Measurements from ENCODE around the gene TRPV5. TPM values are rescaled to one million over a fixed set of nuclear protein-coding genes. Genes with fewer than 3 reads are reported as not detected.

Gene TRPV5
- polyA plus RNA-seq, 10 donors, result 0.05 to 0.14 (median 0.10) TPM; not detected in 6

DNA sequence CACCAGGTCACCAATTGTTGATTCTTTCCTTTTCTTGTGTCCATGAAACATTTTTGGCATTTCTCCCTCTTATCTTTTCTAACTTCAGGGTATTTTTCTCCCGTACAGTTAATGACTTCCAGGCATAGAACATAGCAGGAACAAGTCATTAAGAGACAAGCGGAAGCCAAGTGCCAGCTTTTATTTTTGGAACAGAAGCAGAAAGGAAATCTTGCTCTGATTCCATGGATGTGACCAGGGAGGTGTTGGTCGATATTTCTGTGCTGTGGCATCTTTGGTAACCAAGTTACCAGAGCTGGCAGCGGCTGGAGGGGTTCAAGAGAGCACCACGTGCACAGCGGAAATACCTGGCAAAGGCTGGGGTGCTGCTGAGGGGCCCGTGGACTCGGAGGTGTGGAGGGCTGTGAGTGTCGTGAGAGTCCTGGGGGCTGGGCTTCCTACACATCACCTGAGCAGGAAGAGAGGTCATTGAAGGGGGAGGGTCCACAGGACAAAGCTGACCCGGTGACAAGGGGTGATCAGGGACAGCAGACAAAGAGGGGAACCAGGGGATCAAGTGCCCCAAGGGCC, 7.5 kb upstream of the TRPV5 start:
- no peak for DNase-seq

DNA sequence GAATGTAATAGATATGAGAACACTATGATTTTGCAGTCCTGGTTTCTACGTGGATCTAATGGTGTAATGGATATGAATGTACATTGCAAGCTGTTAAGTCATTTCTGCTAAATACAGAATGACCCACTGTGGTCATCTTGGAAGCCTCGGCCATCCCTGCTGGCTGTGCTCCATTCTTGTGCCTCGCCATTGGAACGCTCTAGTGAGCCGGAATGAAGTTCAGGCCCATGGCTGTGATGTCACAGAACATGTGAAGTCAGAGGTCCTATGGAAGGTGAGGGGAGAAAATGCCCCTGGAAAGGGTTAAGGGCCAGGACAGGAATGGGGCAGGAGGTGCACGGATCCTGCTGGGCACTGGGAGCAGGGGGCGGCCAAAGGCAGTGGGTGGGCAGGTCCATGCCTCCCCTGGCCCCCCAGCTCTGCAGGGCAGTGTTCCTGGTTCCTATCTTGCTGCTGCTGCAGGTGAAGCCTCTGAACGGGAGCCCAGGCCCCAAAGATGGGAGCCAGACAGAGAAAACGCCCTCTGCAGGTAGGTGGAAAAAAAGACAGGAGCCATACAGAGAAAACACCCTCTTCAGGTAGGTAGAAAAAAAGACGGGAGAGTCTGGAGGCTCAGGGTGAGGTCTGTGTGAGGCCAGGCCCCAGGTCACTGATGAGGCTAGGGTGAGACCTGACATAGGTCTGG, 5.8 kb upstream of the TRPV5 start, which contains the start of gene LLCFC1:
Gene LLCFC1 (plus strand): TSS at position 259 of the 685 bp plus-strand sequence. CDS start 138 bp downstream, at position 397.
- DNase-seq, result no peak

DNA sequence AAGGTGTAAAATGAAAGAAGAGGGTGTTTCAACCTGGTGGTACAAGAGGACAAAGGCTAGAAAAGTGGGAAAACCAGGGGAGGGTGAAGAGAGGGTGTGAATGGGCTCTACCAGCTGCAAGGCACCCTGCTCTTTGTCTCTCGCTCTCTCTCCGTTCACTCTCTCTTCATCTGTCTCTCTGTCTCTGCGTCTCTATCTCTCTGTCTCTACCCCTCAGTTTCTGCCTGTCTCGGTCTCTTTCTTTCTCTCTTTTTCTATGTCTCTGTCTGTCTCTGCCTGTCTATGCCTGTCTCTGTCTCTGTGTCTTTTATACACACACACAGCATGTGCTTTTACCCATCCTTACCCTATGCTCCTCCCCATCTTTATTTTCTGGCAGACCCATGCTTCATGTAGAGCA, 5.1 kb upstream of the TRPV5 start:
- DNase-seq, result no peak

DNA sequence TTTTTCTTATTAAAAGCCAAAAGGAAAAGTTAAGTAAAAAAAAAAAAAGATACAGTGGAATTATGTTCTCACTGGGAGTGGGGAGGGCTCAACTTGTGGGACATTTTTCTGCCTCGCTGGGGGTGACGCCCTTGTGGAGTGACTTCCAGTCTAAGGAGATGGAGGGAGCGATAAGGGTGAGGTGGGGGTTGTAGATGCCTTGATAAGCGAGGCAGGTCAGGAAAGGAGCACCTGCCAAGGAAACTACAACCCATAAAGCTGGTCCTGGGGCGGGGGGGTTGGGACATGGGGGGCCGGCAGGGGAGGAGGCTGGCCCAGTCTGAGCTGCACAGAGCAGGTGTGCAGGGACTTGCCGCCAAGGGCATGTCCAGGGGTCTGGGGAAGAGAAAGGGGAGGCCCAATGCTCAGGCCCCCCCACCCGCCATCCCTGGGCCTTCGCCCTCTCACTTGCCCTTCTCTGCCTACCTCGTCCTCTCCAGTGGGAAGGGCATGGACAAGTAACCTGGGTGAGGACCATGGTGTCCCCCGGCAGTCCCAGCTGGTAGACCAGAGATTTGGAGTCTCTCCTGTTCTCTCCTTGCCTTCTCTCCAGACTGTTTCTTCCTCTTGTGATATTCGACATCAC, 2.5 kb upstream of the TRPV5 start:
- no peak for DNase-seq

DNA sequence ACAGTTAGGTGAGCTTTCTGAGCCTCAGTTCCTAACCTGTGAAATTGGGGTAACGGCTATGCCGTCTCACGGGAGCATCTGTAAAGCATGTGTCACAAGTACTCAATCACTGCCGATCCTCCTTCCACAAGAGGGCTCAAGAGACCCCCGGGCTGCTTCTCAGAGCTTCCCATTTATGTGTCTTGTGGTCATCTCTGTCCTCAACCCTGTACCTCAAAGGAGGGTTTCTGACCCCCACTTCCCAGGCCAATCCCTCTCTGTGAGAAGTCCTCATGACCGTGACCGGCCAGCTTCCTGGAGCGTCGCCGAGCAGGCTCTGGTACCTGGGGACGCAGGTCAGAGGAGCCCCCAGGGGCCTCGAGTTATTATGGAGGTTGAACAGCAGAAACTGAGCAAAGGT, 510 bp upstream of the TRPV5 start:
- DNase-seq, result no peak

DNA sequence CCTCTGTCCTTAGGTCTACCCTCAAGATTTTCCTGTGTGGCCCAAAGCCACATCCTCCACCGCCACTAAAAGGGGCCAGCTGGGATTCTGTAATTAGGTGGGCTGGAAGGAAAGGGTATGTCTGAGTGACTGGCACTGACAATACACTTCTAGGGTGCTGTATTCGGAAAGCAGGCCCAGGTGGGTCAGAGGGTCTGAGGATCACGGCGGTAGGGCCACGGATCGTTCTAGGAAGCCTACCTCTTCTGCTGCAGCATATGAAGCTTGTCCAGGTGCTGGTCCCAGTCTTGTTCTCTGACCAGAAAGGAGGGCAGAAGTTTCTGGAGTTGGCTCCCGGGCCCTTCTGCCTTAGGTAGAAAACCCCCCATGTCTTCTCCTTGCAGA, 462 bp downstream of the TRPV5 start:
- DNase-seq, result no peak

DNA sequence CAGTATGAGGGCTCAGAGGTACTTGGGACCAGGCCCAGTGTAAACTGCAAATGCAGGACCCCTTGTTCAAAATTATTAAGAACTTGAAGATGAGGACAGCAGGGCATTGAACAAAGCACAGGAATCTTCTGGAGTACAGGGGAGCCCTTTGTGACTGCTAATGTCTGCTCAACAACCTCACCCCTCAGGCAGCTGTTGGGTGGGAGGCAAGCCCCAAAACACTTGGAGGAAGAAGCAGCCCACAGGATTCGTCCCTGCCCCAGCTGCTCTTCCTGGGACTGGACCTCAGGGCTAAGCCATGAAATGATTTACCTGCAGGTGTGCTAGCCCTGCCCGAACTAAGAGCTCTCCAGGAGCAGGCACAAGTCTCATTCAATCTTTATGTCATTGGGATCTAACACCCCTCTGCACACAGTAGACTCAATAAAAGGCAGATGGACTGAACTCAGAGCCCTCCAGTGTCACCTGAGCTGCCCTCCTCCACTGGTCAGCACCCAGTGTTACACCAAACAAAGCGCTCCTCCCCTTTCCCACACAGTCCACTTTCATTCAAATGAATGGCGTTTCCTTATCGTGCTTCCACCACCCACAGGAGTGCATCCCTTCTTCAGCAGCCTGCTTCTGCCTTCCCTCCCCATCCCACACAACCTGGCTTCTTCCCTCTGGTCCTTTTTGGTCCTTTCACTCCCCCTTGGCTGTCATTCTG, 1.0 kb downstream of the TRPV5 start:
- DNase-seq, result no peak

DNA sequence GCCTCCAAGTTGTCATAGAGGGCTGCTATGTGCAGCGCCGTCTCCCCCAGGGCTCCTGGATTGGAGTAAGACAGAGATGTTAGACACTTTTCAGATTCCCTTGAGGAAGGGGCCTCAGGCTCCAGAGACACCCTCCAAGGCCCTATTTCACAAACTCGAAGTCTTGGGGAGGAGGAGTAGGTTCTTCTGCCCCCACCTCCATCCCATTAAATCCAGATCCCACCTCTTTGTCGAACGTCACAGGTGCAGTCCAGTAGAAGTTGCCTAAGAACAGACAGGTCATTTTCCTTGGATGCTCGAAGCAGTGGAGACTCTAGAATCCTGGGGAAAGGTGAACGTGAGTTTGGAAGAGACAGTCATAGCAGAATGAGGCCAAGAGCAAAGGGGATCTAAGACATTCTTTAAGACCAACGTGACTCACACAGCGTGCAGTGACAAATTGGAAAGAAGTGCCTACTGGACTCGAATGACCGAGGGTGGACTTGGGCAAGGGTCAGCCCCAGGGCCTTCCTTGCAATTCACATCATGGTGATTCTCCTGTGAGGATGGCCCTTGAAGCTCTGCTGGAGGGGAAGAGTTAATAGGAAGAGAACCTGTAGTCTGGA, 3.3 kb downstream of the TRPV5 start:
- no peak for DNase-seq

DNA sequence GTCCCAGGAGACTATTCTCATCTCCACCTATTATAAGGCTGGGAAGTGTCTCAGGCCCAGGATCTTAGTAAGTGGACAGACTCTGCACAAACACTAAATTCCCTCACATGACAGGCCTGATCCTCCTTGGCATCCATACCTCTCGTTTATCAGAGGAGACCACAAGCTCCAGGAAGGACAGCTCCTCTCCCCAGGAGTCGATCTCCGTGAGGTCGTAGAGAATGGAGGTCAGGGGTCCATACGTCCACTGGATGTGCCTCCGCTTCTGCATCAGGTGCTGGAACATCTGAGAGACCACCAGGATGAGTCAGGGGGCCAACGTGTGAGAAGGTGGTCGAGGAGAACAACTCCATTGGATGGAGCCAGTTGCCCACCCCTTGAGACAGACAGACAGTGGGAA, 5.6 kb downstream of the TRPV5 start:
- no peak for DNase-seq

DNA sequence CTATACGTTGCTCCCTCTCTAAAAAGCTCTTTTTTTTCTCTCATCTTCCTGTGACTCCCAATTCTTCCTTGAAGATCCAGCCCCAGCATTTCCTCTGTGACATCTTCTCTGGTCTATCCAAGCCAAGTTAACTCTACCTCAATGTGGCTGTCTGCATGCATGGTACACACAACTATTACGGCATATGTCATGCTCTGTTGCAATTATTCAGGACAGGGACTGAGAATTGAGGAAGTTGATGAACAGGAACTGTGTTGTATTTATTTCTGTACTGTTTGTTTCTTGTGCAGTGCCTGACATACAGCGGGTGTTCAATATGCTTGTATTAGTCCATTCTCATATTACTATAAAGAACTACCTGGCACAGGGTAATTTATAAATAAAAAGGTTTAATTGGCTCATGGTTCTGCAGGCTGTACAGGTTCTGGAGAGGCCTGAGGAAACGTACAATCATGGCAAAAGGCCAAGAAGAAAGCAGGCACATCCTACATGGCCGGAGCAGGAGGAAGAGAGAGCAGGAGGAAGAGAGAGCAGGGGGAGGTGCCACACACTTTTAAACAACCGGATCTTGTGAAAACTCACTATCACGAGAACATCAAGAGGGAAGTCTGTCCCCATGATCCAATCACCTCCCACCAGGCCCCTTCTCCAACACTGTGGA, 6.3 kb downstream of the TRPV5 start:
- peak in 1 of 3 donors; percentile 9 for DNase-seq

DNA sequence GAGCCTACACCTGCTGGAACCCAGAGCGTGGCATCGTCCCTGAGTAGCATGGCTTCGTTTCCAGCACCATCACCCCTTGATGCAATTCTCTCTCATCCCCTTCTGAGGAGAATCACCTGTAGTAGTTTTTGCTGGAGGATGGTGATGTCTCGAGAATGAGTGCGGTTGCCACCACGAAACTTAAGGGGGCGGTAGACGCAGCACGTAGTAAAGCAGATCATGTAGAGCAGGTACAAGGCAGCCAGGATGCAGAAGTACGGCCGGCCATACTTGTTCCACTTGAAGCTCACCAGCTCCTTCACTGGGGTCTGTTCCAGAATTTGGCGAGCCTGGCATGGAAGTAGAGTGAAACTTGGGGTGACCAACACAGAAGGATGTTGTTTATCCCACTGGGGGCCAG, 8.1 kb downstream of the TRPV5 start:
- DNase-seq, result no peak

DNA sequence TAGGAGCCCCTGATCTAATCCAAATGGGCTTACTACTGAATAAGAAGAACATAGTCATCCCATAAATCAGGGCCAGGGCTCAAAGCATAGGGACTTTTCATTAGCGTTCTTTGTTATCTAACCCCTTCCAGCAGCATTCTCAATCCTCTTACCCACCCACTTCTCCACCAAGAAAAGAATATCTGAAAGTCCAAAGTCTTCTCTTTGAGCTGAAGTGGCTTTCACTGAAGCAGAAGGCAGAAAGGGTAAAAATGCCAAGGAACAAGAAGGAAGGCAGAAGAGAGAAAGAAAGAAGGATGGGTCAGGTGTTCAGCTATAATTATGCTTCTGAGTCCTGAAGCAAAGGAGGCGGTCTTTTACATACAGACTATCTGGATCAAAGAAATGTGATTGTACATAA, 10.2 kb downstream of the TRPV5 start:
- DNase-seq, result no peak

DNA sequence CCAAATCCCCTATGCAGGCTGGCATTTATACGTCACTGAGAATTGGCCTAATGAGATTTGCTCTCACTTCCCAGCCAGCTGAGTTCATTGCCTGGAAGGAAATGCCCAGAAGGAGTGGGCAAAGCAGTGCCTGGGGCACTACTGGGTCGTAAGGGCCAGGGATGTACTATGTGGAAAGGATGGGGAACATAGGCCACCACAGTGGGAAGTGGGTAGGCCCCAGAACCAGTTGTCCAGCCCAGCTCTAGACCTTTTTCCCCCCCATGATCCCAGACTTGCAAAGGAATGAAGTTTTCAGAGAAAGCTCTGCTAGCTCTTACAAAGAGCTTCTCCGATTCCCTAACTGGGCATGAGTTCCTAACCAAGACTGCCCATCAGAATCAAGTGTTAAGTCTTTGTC, 13.9 kb downstream of the TRPV5 start:
- DNase-seq, result no peak

DNA sequence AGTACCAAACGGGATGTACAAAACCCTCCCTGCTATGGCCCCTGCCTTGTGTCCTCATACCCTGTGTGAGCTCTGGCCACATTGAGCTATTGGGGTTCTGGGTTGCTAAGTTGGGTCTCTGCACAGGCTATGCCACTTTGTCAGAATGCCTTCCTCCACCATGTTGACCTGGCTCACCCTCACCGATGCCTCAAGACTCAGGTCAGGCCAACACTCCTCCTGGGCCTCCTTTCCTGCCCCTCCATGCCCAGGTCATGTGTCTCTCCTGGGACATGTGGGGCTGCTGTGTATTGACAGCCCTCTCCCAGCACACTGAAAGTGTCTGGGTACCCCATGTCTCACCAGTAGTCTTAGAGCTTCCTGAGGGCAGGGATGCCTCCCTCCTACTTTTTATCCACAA, 14.6 kb downstream of the TRPV5 start:
- no peak for DNase-seq

DNA sequence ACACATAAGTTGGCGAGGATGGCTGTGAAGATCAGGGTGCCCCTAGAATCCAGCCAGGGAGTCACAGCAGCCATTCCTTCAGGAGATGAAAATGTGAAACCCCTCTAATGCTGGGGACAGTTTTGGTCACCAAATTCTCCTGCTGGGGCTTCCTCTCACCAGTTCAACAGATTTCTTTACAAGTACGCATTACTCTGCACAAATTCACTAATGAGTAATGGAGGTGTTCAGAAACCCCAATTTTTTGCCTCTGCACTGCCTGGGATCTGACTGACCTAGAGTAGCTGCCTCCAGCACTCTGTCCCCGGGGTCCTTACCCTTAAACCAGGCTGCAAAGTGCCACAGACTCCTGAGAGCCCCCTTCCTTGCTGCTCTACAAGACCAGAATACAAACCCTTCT, 16.1 kb downstream of the TRPV5 start:
- no peak for DNase-seq

DNA sequence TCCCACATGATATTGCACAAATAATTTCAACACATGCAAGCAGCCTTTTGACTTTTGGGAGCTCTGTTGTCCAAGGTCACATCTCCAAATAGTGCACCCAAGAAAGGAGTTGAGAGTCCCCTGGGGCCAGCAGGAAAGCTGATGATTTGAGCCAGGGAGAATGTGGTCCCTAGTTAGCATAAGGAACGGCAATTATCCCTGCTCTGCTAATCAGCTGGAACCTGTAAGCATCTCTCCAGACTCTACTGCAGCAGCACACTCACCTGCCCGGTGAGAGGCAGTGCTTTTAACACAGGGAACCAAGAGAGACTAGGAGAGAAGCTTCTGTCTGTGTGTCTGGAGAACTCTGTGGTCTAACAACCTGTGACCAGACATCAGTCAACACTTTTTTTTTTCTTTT, 17.0 kb downstream of the TRPV5 start:
- DNase-seq, result no peak

DNA sequence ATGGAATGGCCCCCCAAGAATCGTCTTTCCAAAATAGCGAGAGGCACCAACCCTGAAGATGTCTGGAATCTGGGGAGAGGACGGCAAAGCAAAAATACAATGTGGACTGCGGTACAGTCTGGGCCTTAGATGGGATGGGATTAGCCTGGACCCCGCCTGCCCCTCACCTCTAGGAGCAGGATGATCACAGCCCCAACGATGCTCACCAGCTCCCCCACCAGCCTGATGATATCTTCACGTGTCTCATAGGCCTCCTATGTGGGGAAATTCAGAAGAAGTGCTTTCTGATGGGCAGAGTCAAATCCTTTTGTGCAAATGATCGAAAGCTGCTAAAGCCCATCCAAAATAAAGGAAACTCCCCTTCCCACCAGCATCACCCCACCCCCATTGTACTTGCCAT, 18.2 kb downstream of the TRPV5 start:
- DNase-seq, result no peak

DNA sequence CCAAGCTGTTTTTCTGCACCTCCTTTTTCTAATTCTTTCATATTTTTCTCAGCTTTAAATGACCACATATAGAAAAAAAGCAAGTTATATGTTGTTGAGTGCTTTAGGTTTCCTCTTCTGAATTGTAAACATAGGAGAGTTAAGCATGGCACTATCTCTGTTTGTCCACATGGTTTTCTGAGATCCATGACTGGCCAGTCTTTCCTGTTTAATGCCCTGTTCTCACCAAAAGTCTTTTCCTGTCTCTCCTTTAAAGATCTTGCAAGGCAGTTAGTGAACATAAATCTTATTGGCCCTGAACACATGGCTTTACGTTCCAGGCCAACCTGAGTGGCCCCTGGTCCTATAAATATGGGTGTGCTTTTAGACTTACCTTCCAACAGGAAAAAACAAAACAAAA, 19.4 kb downstream of the TRPV5 start:
- no peak for DNase-seq

DNA sequence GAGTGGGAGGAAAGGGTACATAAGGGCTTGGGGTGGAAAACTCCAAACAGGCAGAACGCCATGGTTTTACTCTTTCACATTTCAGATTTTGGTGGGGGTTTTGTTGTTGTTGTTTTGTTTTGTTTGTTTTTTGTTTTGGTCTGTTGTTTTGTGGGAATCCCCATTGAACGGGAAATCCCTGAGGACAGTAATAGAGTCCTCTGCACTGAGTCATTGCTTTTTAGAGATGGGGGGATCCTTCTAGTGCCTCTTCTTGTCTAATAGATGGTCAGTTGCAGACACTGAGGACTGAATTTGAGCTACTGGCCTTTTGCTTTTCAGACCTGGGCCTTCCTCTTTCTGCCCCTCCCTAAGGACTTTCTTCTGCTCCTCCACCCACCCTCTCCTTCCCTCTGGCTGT, 20.0 kb downstream of the TRPV5 start:
- no peak for DNase-seq

DNA sequence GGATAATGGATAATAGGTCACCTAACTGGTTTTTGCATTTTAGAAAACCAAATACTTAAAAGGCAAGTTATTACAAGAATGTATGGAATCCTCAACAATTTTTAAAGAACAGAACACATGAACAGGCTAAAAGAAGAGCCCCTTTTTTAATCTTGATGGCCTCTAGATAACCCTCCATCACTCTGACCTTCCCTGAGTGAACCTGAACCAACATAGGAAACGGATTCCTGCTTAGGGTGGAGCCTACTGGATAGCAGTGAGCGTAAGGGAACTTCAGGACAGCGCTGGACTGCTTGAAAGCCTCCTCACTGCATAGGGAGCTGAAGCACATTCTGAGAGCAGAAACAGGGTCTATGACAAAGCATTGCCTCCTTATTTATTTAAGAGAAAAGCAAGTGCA, 20.5 kb downstream of the TRPV5 start:
- no peak for DNase-seq

DNA sequence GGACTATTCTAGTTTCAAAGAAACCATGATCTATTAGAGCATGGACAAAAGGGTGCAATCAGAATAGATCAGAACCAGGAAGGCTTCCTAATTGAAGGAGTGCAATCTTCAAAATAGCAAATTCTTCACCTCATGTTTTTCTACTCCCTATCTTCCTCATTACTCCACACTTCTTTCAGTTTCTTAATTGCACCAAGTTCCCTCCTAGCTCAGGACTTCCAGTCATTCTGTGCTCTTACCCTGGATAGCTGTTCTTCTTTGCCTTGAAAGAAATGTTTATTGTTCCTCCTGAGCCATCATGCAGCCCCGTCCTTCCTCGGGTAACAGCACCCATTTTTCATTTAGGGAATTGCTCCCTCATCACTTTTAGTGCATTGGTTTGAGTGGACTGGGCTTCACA, 23.1 kb downstream of the TRPV5 start:
- DNase-seq, result no peak

DNA sequence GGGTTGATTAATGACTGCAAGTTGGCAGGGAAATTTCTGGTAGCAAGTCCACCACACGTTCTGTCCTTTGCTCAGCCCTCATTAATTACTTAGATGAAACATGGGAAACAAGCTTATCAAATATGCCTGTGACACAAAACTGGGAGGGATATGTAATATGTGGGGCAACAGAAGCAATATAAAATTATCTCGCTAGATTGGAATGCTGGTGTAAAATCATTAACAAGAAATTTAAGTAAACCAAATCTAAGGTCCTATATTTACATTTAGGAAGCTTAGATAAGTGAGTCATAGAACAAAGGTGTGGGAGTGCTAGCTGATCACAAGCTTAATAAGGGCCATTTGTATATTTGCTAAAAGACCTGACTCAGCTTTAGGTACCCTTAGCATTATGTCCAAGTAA, 23.5 kb downstream of the TRPV5 start:
- no peak for DNase-seq

Data from muscle of back (tissue), 11 donors.